Anterior cingulate cortex (tissue), 58 donors: ENCODE results near the gene ASB9.

Experiments
- DNase-seq, 58 donors: peaks; one replicate each; lab custom pipeline; 2025; lab: John Stamatoyannopoulos, UW

The ASB9 gene

DNA sequence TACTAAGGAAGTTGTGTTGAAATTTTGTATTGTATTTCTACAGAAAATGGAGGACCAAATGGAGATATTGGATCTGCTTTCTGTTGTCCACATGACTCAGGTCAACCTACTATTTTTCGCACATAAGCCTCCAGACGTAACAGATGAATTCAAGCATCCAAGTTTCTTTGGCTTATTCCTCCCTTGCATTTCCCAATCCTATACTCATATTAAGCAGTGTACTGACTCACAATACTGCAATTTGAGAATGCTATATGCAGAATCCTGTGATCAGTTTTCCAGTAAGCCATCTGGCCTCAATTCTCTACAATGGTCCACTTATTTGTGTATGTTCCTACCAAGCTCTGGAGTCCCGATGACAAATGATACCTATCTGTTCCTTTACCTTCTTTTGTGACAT lies 75.7 kb downstream of the ASB9 start:
- DNase-seq = no peak
